Bronchial smooth muscle cell (primary cell): ENCODE measurements around the gene SEC14L6. TPM values are rescaled to one million over a fixed set of nuclear protein-coding genes. Genes with fewer than 3 reads are reported as not detected.

Source experiments
- total RNA-seq: library from RNA; depleted of rRNA; stranded (reverse); fragments of >200 nt; gene quantifications from 2 replicates; pipeline ENCODE4 v1.2.1, GENCODE V29; 2014

The SEC14L6 gene
- 0.16 and 0.60 TPM in 2 replicates for total RNA-seq

GRCh38 chr22:30546616-30547015 is at the start of gene SEC14L6:
SEC14L6 (minus strand) TSS chr22:30546741; CDS start chr22:30546682, 59 bp downstream.

GRCh38 chr22:30591588-30592359 is 45.2 kb upstream of the SEC14L6 start, which contains the start of gene PES1:
PES1 (minus strand) TSS chr22:30591910; CDS start chr22:30591833, 77 bp downstream.

GRCh38 chr22:30574095-30574981 is 27.8 kb upstream of the SEC14L6 start, which contains the start of gene GAL3ST1:
GAL3ST1 (minus strand) TSS chr22:30574665; CDS start chr22:30557392, 17,273 bp downstream.

Other genes with a start within 250 kb of the SEC14L6 start
- gene TBC1D10A, start 219.8 kb downstream of the SEC14L6 start, total RNA-seq, result 8.5 and 10.1 TPM in 2 replicates
- 12.8 and 25.2 TPM in 2 replicates for gene SF3A1, start 189.8 kb downstream of the SEC14L6 start, total RNA-seq
- gene CCDC157, start 189.7 kb downstream of the SEC14L6 start, total RNA-seq, result 1.4 and 1.9 TPM in 2 replicates
- gene RNF215, start 159.3 kb downstream of the SEC14L6 start, total RNA-seq, result 22.1 and 29.5 TPM in 2 replicates
- gene SEC14L2, start 149.7 kb downstream of the SEC14L6 start, total RNA-seq, result 9.1 and 19.1 TPM in 2 replicates
- gene MTFP1, start 121.0 kb downstream of the SEC14L6 start, total RNA-seq, result 2.0 TPM in 2 replicates
- not detected in 2 replicates for gene SEC14L3, start 74.7 kb downstream of the SEC14L6 start, total RNA-seq
- under 0.01 TPM in 1 of 2 replicates, not detected in the other for gene SEC14L4, start 41.0 kb downstream of the SEC14L6 start, total RNA-seq
- gene GAL3ST1, start 27.9 kb upstream of the SEC14L6 start, total RNA-seq, result not detected in 2 replicates
- 77.9 and 102 TPM in 2 replicates for gene PES1, start 45.2 kb upstream of the SEC14L6 start, total RNA-seq
- 12.3 and 14.3 TPM in 2 replicates for gene TCN2, start 60.4 kb upstream of the SEC14L6 start, total RNA-seq
- gene SLC35E4, start 89.0 kb upstream of the SEC14L6 start, total RNA-seq, result 7.4 and 9.4 TPM in 2 replicates
- gene DUSP18, start 121.1 kb upstream of the SEC14L6 start, total RNA-seq, result 8.5 and 11.5 TPM in 2 replicates
- gene OSBP2, start 148.1 kb upstream of the SEC14L6 start, total RNA-seq, result 1.1 and 1.4 TPM in 2 replicates